Esophagus squamous epithelium (tissue), 5 donors: Measurements from ENCODE around the gene MANEAL. TPM values are rescaled to one million over a fixed set of nuclear protein-coding genes. Genes with fewer than 3 reads are reported as not detected.

Experiments
- DNase-seq: peaks from one replicate; lab custom pipeline; 2025; lab: John Stamatoyannopoulos, UW
- H3K27ac ChIP-seq, 4 donors: fragments of 200-600 bp; sonication (generic); one replicate each; pipeline ENCODE4 v1.5.1; 2016 to 2019; ENCODE audit warnings: mild to moderate bottlenecking in 1 of 4
- H3K27me3 ChIP-seq, 4 donors: fragments of 200-600 bp; sonication (generic); 1 replicate in 3 of 4; 2 replicates in 1 of 4; pipeline versions ENCODE4 v1.5.1 to v1.6.0; 2017 to 2021; ENCODE audit warnings: antibody characterized with exemption in 1 of 4
- H3K36me3 ChIP-seq, 3 donors: fragments of 200-600 bp; sonication (generic); one replicate each; pipeline ENCODE4 v1.5.1; 2016 to 2019
- H3K4me1 ChIP-seq, 3 donors: fragments of 200-600 bp; sonication (generic); one replicate each; pipeline ENCODE4 v1.5.1; 2017 to 2019
- H3K4me3 ChIP-seq, 4 donors: fragments of 200-600 bp; sonication (generic); 1 replicate in 3 of 4; 2 replicates in 1 of 4; pipeline ENCODE4 v1.5.1; 2016 to 2019; ENCODE audit warnings: mild to moderate bottlenecking in 2 of 4, moderate library complexity in 1 of 4
- H3K9me3 ChIP-seq, 3 donors: fragments of 200-600 bp; sonication (generic); one replicate each; pipeline ENCODE4 v1.5.1; 2016 to 2019
- POLR2A ChIP-seq, 4 donors: fragments of 450-650 bp; IDR thresholded peaks; one replicate each; pipeline ENCODE4 v1.6.1; 2017; ENCODE audit warnings: antibody characterized with exemption in 4 of 4, mild to moderate bottlenecking in 4 of 4, moderate library complexity in 3 of 4
- WGBS, 2 donors: methylation state at CpG; one replicate each; pipeline ENCODE4 v1.1.5; 2018; 5-methylcytosine and 5-hydroxymethylcytosine counted together
- intact Hi-C: fragments of 100-400 bp; cut with DNase I; formaldehyde crosslinking; loops from one replicate; pipeline ENCODE4 v1.15.0; 2022
- total RNA-seq, 4 donors: library from RNA; depleted of rRNA; stranded (reverse); fragments of >200 nt; gene quantifications; one replicate each; pipeline ENCODE4 v1.1.0, GENCODE V29; 2016
- TF ChIP-seq, protein P1 (sequence below), 6 experiments: fragments of 450-650 bp in 4 of 6; fragments of 200-600 bp in 2 of 6; sonication (generic) in 2 of 6; IDR thresholded peaks; one replicate each; pipeline ENCODE4 v1.5.1; 2016 to 2019; ENCODE audit warnings: antibody characterized with exemption in 6 of 6, mild to moderate bottlenecking in 4 of 6, moderate library complexity in 4 of 6
- donor health status: DM: yes; HTN: yes; CAD: no.

The MANEAL gene
- total RNA-seq, 4 donors from 2014 or later: 2.3 to 5.0 (median 3.7) TPM

- peak overlapping the region; percentile 29 to 65 (median 40) for H3K4me3 ChIP-seq
- H3K27ac ChIP-seq: no peak overlapping the region
- intact Hi-C loops: no loop called here
- no peaks in the 10 kb centered on the region for H3K36me3 ChIP-seq
- no peaks in the 10 kb centered on the region for H3K9me3 ChIP-seq
- DNase-seq: no peak
- TF ChIP-seq, protein P1, sequence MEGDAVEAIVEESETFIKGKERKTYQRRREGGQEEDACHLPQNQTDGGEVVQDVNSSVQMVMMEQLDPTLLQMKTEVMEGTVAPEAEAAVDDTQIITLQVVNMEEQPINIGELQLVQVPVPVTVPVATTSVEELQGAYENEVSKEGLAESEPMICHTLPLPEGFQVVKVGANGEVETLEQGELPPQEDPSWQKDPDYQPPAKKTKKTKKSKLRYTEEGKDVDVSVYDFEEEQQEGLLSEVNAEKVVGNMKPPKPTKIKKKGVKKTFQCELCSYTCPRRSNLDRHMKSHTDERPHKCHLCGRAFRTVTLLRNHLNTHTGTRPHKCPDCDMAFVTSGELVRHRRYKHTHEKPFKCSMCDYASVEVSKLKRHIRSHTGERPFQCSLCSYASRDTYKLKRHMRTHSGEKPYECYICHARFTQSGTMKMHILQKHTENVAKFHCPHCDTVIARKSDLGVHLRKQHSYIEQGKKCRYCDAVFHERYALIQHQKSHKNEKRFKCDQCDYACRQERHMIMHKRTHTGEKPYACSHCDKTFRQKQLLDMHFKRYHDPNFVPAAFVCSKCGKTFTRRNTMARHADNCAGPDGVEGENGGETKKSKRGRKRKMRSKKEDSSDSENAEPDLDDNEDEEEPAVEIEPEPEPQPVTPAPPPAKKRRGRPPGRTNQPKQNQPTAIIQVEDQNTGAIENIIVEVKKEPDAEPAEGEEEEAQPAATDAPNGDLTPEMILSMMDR (IDR thresholded peaks at IDR 0.05): no peak
- no peak for TF ChIP-seq POLR2A (IDR thresholded peaks at IDR 0.05)
- 0 to 8% methylated on average over 2 to 15 of the region's 105 CpGs for WGBS, 2 donors
- H3K27me3 ChIP-seq: peaks cover 3 to 99% (median 9%) of the 10 kb centered on the region in 4 donors
- H3K4me1 ChIP-seq: peaks cover 0 to 19% (median 8%) of the 10 kb centered on the region in 3 donors
Observed at GRCh38 chr1:37752583-37753471, 40.8 kb upstream of the MANEAL start.

DNA sequence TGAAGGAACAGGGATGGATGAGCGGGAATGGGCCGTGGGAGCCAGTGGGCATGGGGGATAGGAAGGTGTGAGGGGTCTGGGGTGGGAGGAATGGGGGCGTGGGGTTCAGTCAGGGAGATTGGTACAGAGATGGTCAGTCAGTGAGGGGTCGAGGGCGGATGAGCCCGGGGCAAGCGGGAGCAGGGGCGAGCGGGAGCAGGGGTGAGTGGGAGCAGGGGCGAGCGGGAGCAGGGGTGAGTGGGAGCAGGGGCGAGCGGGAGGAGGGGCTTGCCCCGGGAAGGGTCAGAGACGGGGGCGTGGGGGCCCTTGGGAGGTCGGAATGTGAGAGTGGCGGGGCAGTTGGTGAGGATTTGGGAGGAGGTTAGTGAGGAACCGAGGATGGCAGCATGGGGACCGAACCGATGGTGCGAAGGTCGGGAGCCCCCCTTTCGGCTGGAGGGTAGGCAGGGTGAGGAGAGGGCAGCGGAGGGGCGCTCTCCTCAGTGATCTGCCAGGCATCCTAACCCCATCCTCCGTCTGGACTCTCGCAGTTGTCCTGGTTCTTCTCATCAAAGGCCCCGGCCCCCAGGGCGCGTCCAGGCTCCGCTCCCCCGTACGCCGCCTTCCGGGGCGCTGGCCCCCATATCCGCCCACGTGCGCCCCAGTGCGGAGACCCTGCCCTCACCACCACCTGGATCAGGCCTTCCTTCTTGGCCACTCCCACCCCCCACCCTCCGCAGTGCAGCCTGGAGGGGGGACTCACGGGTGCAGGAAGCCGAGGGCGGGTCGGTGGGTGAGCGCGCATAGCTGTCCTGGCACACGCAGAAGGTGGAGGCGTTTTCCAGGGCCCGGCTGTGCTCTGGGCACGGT, 40.0 kb upstream of the MANEAL start:
- WGBS, 2 donors: 5 to 8% methylated on average over 26 to 27 of the region's 52 CpGs
- no peak overlapping the region for H3K27ac ChIP-seq
- H3K4me3 ChIP-seq: peak overlapping the region in 1 of 4 donors; percentile 65
- H3K4me1 ChIP-seq: peaks cover 0 to 19% (median 8%) of the 10 kb centered on the region in 3 donors
- H3K36me3 ChIP-seq: no peaks in the 10 kb centered on the region
- peaks cover 3 to 100% (median 9%) of the 10 kb centered on the region in 4 donors for H3K27me3 ChIP-seq
- intact Hi-C loops: no loop called here
- TF ChIP-seq, protein P1 (IDR thresholded peaks at IDR 0.05): no peak
- no peak for TF ChIP-seq POLR2A (IDR thresholded peaks at IDR 0.05)
- no peaks in the 10 kb centered on the region for H3K9me3 ChIP-seq
- DNase-seq: no peak

DNA sequence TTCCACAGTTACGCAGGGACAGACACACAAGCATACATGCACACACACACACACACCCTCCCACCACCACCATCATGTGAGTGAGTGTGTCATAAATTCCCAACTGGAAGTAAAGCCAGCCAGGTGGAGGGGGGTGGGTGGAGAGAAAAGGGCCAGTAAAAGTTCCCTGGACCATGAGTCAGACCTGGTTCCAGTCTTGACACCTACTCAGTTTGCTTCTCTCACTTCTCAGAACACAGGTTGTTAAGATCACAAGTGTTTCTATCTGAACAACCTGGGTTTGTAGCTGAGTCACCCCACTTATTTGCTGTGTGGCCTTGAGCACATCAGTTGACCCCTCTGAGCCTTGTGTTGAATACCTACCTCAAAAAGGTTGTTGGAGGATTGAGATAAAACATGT, 38.4 kb upstream of the MANEAL start:
- peaks cover 3 to 100% (median 9%) of the 10 kb centered on the region in 4 donors for H3K27me3 ChIP-seq
- no peaks in the 10 kb centered on the region for H3K36me3 ChIP-seq
- no peak overlapping the region for H3K27ac ChIP-seq
- no peak overlapping the region for H3K4me3 ChIP-seq
- 40 to 83% methylated on average over 1 of the region's 1 CpG for WGBS, 2 donors
- intact Hi-C loops: no loop called here
- no peak for DNase-seq
- TF ChIP-seq, protein P1 (IDR thresholded peaks at IDR 0.05): no peak
- TF ChIP-seq POLR2A (IDR thresholded peaks at IDR 0.05): no peak
- H3K9me3 ChIP-seq: no peaks in the 10 kb centered on the region
- peaks cover 0 to 19% (median 8%) of the 10 kb centered on the region in 3 donors for H3K4me1 ChIP-seq

GRCh38 chr1:37755951-37756560, 37.6 kb upstream of the MANEAL start:
- Histone ChIP-seq H3K36me3 (no peaks in the 10 kb centered on the region), H3K4me1 (peaks cover 0 to 19% (median 8%) of the 10 kb centered on the region in 3 donors), H3K27ac (no peak overlapping the region), H3K9me3 (no peaks in the 10 kb centered on the region), H3K4me3 (no peak overlapping the region), H3K27me3 (peaks cover 3 to 100% (median 9%) of the 10 kb centered on the region in 4 donors)
- intact Hi-C loops: no loop called here
- 44 to 50% methylated on average over 2 of the region's 4 CpGs for WGBS, 2 donors
- TF ChIP-seq, protein P1 (IDR thresholded peaks at IDR 0.05): no peak
- TF ChIP-seq POLR2A (IDR thresholded peaks at IDR 0.05): no peak
- no peak for DNase-seq
